Memory B cell (primary cell): ENCODE results near the gene TRAF3IP1.
A peak's percentile ranks its signal among the peaks of the same experiment; 100 is the strongest.
"Not testable (repeated sequence)": the region's sequence is repeated elsewhere in the genome, so short reads cannot be mapped to it uniquely, and the experiment has no call there.

Experiments used
- ATAC-seq: fragments of 150-1000 bp; cut with Tn5 transposase; 2 replicates; pipeline ENCODE4 v1.10.0; 2021; ENCODE audit warnings: low read depth, mild to moderate bottlenecking, moderate library complexity
- DNase-seq, 2 donors: peaks; one replicate each; pipeline ENCODE4 v3.0.0; 2022; ENCODE audit warnings: low spot score in 2 of 2
- H3K27ac Mint-ChIP-seq: one replicate; pipeline ENCODE4 v1.8.0; 2022; ENCODE audit warnings: mild to moderate bottlenecking, moderate library complexity, mixed read lengths
- H3K27me3 Mint-ChIP-seq: one replicate; pipeline ENCODE4 v1.8.0; 2022; ENCODE audit warnings: mixed read lengths
- H3K36me3 Mint-ChIP-seq: one replicate; pipeline ENCODE4 v1.8.0; 2022; ENCODE audit warnings: mild to moderate bottlenecking, mixed read lengths
- H3K4me1 Mint-ChIP-seq: one replicate; pipeline ENCODE4 v1.8.0; 2022; ENCODE audit warnings: mixed read lengths
- H3K4me3 Mint-ChIP-seq: one replicate; pipeline ENCODE4 v1.8.0; 2022; ENCODE audit warnings: mild to moderate bottlenecking, moderate library complexity, mixed read lengths
- H3K9me3 Mint-ChIP-seq: one replicate; pipeline ENCODE4 v1.8.0; 2022; ENCODE audit warnings: mixed read lengths

TRAF3IP1 gene

GRCh38 chr2:238320246-238320647, at the start of gene TRAF3IP1:
TSS of gene TRAF3IP1 (plus strand) at chr2:238320518. CDS start at chr2:238320663, 145 bp downstream.
- no peak within 1 kb of the TSS for H3K27ac Mint-ChIP-seq

GRCh38 chr2:238270606-238271005, 49.7 kb upstream of the TRAF3IP1 start:
- H3K27ac Mint-ChIP-seq: no peak overlapping the region
- H3K9me3 Mint-ChIP-seq: no peaks in the 10 kb centered on the region
- H3K4me1 Mint-ChIP-seq: no peaks in the 10 kb centered on the region
- H3K27me3 Mint-ChIP-seq: no peaks in the 10 kb centered on the region
- peaks cover 22% of the 10 kb centered on the region for H3K36me3 Mint-ChIP-seq
- no peak overlapping the region for H3K4me3 Mint-ChIP-seq
- ATAC-seq: no peak
- no peak for DNase-seq

More at GRCh38 chr2:238320246-238320647, at the start of gene TRAF3IP1:
- Mint-ChIP-seq H3K9me3 (no peaks in the 10 kb centered on the region), H3K27me3 (peaks cover 4% of the 10 kb centered on the region), H3K36me3 (peaks cover 3% of the 10 kb centered on the region), H3K4me1 (peaks cover 11% of the 10 kb centered on the region), H3K4me3 (peak within 1 kb of the TSS; percentile 84)
- ATAC-seq: peak; percentile 99
- peak; percentile 79 to 86 for DNase-seq

- H3K9me3 Mint-ChIP-seq: no peaks in the 10 kb centered on the region
These were observed 49.2 kb upstream of the TRAF3IP1 start for GRCh38 chr2:238271061-238271554.

GRCh38 chr2:238271686-238272085, 48.6 kb upstream of the TRAF3IP1 start:
- not testable (repeated sequence) for H3K4me1 Mint-ChIP-seq, H3K4me3 Mint-ChIP-seq, H3K9me3 Mint-ChIP-seq, DNase-seq, H3K27me3 Mint-ChIP-seq, H3K27ac Mint-ChIP-seq, ATAC-seq
- H3K36me3 Mint-ChIP-seq: peaks cover 28% of the 10 kb centered on the region

More at GRCh38 chr2:238271061-238271554, 49.2 kb upstream of the TRAF3IP1 start:
- H3K27ac Mint-ChIP-seq: no peak overlapping the region
- H3K4me1 Mint-ChIP-seq: no peaks in the 10 kb centered on the region
- no peaks in the 10 kb centered on the region for H3K27me3 Mint-ChIP-seq
- DNase-seq (no peak), ATAC-seq (no peak)
- H3K36me3 Mint-ChIP-seq: peaks cover 22% of the 10 kb centered on the region
- H3K4me3 Mint-ChIP-seq: no peak overlapping the region

GRCh38 chr2:238272156-238272555, 48.2 kb upstream of the TRAF3IP1 start:
- Mint-ChIP-seq H3K36me3 (peaks cover 26% of the 10 kb centered on the region), H3K4me1 (no peaks in the 10 kb centered on the region), H3K4me3 (no peak overlapping the region), H3K9me3 (no peaks in the 10 kb centered on the region), H3K27me3 (no peaks in the 10 kb centered on the region), H3K27ac (no peak overlapping the region)
- ATAC-seq (no peak), DNase-seq (no peak)

- H3K36me3 Mint-ChIP-seq: peaks cover 27% of the 10 kb centered on the region
- H3K9me3 Mint-ChIP-seq, DNase-seq, H3K4me1 Mint-ChIP-seq, H3K27ac Mint-ChIP-seq, H3K27me3 Mint-ChIP-seq, ATAC-seq, H3K4me3 Mint-ChIP-seq: not testable (repeated sequence)
These were observed 46.9 kb upstream of the TRAF3IP1 start for GRCh38 chr2:238273433-238273832.

GRCh38 chr2:238274152-238274865, 46.0 kb upstream of the TRAF3IP1 start:
- no peak overlapping the region for H3K4me3 Mint-ChIP-seq
- no peaks in the 10 kb centered on the region for H3K9me3 Mint-ChIP-seq
- ATAC-seq (no peak), DNase-seq (no peak)
- H3K4me1 Mint-ChIP-seq: peaks cover 5% of the 10 kb centered on the region
- no peak overlapping the region for H3K27ac Mint-ChIP-seq
- no peaks in the 10 kb centered on the region for H3K27me3 Mint-ChIP-seq
- H3K36me3 Mint-ChIP-seq: peaks cover 27% of the 10 kb centered on the region

- Mint-ChIP-seq H3K9me3 (no peaks in the 10 kb centered on the region), H3K4me3 (no peak overlapping the region), H3K27me3 (no peaks in the 10 kb centered on the region), H3K36me3 (peaks cover 16% of the 10 kb centered on the region), H3K27ac (no peak overlapping the region), H3K4me1 (peaks cover 16% of the 10 kb centered on the region)
- DNase-seq (no peak), ATAC-seq (no peak)
These were observed 42.6 kb upstream of the TRAF3IP1 start for GRCh38 chr2:238277695-238278094.

GRCh38 chr2:238278626-238279323, 41.5 kb upstream of the TRAF3IP1 start:
- Mint-ChIP-seq H3K4me3 (no peak overlapping the region), H3K36me3 (peaks cover 11% of the 10 kb centered on the region), H3K4me1 (peaks cover 26% of the 10 kb centered on the region), H3K27ac (no peak overlapping the region), H3K27me3 (no peaks in the 10 kb centered on the region), H3K9me3 (no peaks in the 10 kb centered on the region)
- ATAC-seq: no peak
- DNase-seq: no peak

GRCh38 chr2:238279324-238279682, 41.0 kb upstream of the TRAF3IP1 start:
- Mint-ChIP-seq H3K27ac (no peak overlapping the region), H3K27me3 (no peaks in the 10 kb centered on the region), H3K36me3 (peaks cover 11% of the 10 kb centered on the region), H3K4me3 (no peak overlapping the region), H3K9me3 (no peaks in the 10 kb centered on the region), H3K4me1 (peaks cover 27% of the 10 kb centered on the region)
- ATAC-seq (no peak), DNase-seq (no peak)

- Mint-ChIP-seq H3K27me3 (no peaks in the 10 kb centered on the region), H3K4me1 (peaks cover 29% of the 10 kb centered on the region), H3K36me3 (peaks cover 11% of the 10 kb centered on the region), H3K27ac (no peak overlapping the region), H3K9me3 (no peaks in the 10 kb centered on the region), H3K4me3 (no peak overlapping the region)
- DNase-seq: no peak
- no peak for ATAC-seq
These were observed 40.1 kb upstream of the TRAF3IP1 start for GRCh38 chr2:238280083-238280825.

- no peak overlapping the region for H3K4me3 Mint-ChIP-seq
- H3K9me3 Mint-ChIP-seq: no peaks in the 10 kb centered on the region
- DNase-seq: no peak
- no peak for ATAC-seq
- peaks cover 34% of the 10 kb centered on the region for H3K4me1 Mint-ChIP-seq
- H3K36me3 Mint-ChIP-seq: peaks cover 6% of the 10 kb centered on the region
- H3K27me3 Mint-ChIP-seq: no peaks in the 10 kb centered on the region
- no peak overlapping the region for H3K27ac Mint-ChIP-seq
These were observed 38.4 kb upstream of the TRAF3IP1 start for GRCh38 chr2:238281826-238282480.

- peaks cover 3% of the 10 kb centered on the region for H3K36me3 Mint-ChIP-seq
- H3K4me1 Mint-ChIP-seq: peaks cover 40% of the 10 kb centered on the region
These were observed 37.2 kb upstream of the TRAF3IP1 start for GRCh38 chr2:238282861-238283738.

More at GRCh38 chr2:238282861-238283738, 37.2 kb upstream of the TRAF3IP1 start:
- DNase-seq: no peak
- no peak overlapping the region for H3K27ac Mint-ChIP-seq
- no peaks in the 10 kb centered on the region for H3K9me3 Mint-ChIP-seq
- no peak overlapping the region for H3K4me3 Mint-ChIP-seq
- H3K27me3 Mint-ChIP-seq: no peaks in the 10 kb centered on the region
- ATAC-seq: no peak
